ENCODE data around the gene PKMYT1.

PKMYT1 gene

DNA sequence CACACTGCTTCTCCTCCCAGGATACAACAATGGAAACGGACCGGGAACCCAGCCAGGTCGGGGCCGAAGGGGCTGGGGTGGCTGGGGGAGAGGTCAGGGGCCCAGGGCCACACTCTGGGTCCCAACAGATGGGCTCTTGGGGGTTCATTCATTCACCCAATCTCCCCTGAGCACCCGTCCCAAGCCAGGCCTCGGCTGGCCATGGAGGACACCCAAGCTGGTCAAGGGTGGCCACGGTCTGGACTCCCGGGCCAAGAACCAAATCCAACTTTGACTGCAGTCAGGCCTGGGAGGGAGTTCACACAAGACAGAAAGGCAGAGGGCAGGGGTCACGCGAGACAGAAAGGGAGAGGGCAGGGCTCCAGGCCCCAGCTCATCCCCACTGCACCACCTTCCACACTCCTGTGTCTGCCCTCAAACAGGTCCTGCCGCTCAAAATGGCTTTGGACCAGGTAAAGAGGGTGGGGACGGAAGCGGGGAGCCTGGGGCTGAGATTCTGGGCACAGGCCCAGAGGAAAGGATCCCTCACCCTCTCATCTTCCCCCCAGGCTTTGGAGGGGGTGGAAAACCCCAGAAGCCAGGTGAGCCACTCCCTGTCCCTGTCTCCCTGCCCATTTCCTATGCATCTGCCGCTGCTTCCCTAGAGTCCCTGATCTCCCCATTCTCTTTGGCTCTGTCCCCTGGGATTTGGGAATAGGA is 12.3 kb upstream of the PKMYT1 start:
- no peak for DNase-seq

GRCh38 chr16:2991566-2992261 is 11.5 kb upstream of the PKMYT1 start:
- DNase-seq = no peak

DNA sequence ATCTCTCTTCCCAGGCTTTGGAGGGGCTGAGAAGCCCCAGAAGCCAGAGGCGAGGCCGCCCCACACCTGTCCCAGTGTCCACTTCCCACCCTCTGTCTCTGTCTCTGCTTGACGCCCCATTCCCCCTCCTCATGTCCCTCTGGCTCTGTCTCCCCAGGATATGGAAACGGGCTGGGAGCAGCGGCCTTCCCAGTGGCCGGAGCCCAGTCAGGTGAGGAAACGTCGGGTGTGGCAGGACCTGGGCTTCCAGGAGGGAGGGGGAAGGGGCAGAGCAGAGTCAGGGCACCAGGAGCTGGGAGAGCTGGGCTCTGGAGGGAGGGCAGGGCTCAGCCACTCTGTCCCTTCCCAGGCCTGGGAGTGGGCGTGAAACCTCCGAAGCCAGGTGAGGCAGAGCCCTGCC is 10.6 kb upstream of the PKMYT1 start:
- DNase-seq = no peak

GRCh38 chr16:2988590-2989099 is 8.4 kb upstream of the PKMYT1 start:
- no peak for DNase-seq

GRCh38 chr16:2987833-2988232 is 7.6 kb upstream of the PKMYT1 start:
- DNase-seq = no peak

GRCh38 chr16:2987286-2987685 is 7.0 kb upstream of the PKMYT1 start:
- no peak for DNase-seq

- DNase-seq = no peak
Measured at GRCh38 chr16:2986623-2987188, 6.5 kb upstream of the PKMYT1 start.

- no peak for DNase-seq
Measured at GRCh38 chr16:2985893-2986355, 5.7 kb upstream of the PKMYT1 start.

GRCh38 chr16:2985462-2985861 is 5.2 kb upstream of the PKMYT1 start:
- no peak for DNase-seq

GRCh38 chr16:2983706-2984136 is 3.5 kb upstream of the PKMYT1 start:
- DNase-seq = peak; percentile 96

- DNase-seq = no peak
Measured at GRCh38 chr16:2982402-2982801, 2.2 kb upstream of the PKMYT1 start.

- no peak for DNase-seq
Measured at GRCh38 chr16:2981899-2982250, 1.6 kb upstream of the PKMYT1 start.

GRCh38 chr16:2981177-2981898 is 1.1 kb upstream of the PKMYT1 start:
- no peak for DNase-seq

- peak; percentile 45 for DNase-seq
Measured at GRCh38 chr16:2979669-2980226, 498 bp downstream of the PKMYT1 start.

- DNase-seq = no peak
Measured at GRCh38 chr16:2977440-2977839, 2.8 kb downstream of the PKMYT1 start.

GRCh38 chr16:2976673-2977072 is 3.6 kb downstream of the PKMYT1 start:
- DNase-seq = no peak

- no peak for DNase-seq
Measured at GRCh38 chr16:2976201-2976600, 4.0 kb downstream of the PKMYT1 start.

DNA sequence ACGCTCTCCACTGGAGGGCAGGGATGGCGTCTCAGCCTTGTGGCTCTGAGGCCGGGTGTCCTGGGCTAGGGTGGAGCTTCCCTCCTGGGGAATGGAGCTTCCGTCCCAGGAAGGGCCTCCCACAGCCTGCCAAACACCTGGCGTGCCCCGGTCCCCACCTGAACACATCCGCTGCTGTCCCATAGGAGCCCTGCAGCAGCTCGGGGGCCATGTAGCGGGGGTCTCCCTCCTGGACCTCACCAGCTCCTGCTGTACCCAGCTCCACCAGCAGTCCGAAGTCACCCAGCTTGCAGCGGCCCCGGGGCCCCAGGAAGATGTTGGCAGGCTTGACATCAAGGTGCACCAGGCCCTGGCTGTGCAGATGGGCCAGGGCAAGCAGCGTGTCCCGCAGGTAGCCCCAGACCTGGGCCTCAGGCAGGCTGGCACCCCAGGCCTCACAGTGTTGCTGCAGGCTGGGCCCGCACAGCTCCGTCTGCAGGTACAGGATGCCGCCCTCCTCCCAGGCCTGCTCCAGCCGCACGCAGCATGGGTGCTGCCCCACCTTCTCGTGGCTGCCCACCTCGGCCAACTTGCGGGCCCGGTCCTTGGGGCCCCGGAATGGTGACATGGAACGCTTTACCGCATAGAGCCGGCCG is 5.0 kb downstream of the PKMYT1 start:
- no peak for DNase-seq

DNA sequence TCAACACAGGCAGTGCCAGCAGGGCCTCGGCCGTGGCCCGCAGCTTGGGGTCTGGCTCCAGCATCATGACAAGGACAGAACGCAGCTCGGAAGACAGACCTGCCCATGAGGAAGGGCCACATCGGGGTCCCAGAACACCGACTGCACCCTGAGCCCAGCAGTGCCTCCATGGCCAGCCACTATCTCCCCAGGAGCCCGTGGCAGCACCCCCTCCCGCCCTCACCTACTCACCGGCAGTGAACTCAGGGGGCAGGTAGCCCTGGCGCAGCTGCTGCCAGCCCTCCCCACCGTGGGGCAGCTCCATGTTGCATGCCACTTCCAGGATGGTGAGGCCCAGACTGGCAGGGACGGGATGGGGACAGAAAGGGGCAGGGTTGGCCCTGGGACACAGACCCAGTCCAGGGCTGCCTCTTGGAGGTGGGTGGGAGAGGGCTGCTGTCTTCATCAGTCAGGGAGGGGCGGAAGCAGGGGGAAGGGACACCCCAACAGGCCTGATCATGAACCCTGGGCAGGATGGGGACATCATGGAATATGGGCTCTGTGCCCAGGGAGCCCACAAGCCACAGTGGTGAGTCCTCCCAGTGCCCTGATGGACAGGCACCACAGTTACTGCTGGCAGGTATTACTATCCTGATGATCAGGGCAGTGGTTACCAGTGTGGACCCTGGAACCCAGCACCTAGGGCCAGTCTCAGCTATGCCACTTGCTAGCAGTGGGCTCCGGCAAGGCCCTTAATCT is 5.8 kb downstream of the PKMYT1 start:
- DNase-seq = no peak

GRCh38 chr16:2973605-2974318 is 6.5 kb downstream of the PKMYT1 start:
- no peak for DNase-seq

GRCh38 chr16:2973093-2973492 is 7.2 kb downstream of the PKMYT1 start:
- no peak for DNase-seq

Measured in 8988T (cell line).